HG03039 (cell line): Measurements from ENCODE around the gene ZNF878.

Experiments used
- ATAC-seq: cut with Tn5 transposase; IDR thresholded peaks from one replicate; pipeline ENCODE4 v1.9.1; 2021; ENCODE audit warnings: mild to moderate bottlenecking, moderate library complexity; ENCODE audit not compliant: unreplicated experiment

Gene ZNF878

DNA sequence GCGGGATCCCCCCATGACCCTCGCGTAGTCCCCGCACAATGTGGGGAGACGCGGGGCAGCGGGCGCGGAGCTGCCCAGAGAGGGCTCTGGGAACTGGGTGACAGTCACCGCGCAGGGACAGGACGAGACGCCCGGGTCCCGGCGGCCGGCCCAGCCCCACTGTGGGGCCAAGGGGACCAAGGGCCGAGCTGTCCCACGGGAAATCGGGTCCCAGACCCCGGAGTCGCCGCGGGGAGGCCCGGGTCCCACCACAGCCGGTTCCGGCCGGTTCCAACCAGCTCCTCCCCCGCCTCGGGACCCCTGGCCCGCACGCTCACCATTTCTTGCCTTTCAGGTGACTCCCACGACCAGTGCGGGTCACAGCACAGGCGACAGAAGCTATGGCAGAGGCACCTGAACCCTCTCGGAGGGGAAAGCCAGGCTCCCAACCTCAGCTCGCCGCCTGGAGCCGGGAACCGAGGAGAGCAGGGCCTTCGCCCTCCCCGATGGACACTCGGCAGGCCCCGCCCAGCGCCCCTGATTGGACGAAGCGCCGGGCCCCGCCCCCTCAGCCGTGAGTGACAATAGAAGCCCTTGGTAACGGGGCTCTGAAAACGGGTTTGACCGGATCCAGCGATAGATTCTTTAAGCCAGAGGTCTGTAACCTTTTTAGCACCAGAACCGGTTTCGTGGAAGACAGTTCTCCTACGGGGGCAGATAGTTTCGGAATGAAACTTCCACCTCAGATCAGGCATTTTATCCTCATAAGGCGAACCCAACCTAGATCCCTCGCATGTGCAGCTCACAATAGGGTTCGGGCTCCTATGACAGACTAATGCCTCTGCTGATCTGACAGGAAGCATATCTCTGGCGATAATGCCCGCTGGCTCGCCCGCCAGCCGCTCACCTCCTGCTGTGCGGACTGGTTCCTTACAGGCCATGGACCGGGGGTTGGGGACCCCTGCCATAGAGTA is 17.3 kb downstream of the ZNF878 start, which contains the start of gene ZNF433:
Gene ZNF433 (minus strand): TSS at position 460 of the 953 bp plus-strand sequence. CDS start 140 bp downstream, at position 320.
- peak; percentile 86 for ATAC-seq

DNA sequence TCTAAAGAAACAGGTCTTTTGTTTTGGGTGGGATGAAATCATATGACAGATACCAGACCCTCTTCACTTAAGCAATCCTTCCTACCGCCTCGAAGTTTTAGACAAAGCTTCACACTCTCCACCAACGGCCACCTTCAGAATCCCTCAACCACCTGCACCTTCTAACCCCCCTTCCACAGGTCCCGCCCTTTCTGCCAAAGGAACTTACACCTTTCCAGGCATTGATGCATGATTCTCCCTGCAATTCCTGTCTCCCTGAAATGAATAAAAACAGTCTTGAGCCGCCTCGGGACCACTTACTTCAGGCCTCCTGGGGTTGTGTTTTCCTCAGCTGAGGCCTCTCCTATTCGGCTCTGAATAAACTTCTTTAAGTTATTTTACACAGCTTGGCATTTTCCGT is 18.1 kb downstream of the ZNF878 start:
- no peak for ATAC-seq

DNA sequence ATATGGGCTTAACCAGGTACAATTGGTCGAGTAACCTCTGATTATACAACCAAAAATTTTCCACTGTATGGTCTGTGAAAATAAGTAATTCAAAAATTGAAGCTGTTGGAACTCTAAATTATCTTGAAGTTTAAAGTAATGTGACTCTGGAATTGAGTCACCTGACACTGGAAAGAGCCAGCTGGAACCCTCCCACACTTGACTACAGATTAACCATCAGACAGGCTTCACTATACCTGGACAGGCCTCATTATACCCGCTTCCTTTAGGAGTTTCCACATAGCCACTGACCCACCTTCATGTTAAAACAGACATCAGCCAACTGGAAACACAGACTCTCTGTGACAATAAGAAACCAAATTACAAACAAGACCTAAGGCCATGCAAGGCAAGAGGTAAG is 18.6 kb downstream of the ZNF878 start:
- ATAC-seq, result no peak

DNA sequence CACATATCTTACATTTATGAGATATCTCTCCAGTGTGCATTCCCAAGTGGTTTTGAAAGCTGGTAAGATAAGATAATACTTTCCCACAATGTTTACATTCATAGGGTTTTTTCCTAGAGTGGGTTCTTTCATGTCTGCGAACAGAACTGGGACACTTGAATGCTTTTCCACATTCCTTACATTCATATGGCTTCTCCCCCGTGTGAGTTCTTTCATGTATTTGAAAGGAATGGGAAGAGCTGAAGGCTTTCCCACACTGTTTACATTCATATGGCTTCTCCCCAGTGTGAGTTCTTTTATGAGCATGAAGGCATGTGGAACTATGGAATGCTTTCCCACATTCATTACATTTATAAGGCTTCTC is 37.0 kb downstream of the ZNF878 start:
- no peak for ATAC-seq

DNA sequence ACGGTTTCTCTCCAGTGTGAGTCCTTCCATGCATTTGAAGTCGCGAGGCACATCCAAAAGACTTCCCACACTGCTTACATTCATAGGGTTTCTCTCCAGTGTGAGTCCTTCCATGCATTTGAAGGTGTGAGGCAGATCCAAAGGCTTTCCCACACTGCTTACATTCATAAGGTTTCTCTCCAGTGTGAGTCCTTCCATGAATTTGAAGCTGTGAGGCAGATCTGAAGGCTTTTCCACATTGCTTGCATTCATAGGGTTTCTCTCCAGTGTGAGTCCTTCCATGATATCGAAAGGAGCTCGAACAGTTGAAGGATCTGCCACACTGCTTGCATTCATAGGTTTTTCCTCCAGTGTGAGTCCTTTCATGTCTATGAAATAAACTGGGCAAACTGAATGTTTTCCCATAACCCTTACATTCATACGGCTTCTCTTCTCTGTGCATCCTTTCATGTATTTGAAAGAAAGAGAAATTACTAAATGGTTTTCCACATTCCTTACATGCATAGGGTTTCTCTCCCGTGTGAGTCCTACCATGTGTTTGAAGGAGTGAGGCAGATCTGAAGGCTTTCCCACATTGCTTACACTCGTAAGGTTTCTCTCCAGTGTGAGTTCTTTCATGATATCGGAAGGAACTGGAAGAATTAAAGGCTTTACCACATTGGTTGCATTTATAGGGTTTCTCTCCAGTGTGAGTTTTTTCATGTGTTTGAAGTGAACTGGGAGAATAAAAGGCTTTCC is 37.6 kb downstream of the ZNF878 start:
- ATAC-seq, result no peak

DNA sequence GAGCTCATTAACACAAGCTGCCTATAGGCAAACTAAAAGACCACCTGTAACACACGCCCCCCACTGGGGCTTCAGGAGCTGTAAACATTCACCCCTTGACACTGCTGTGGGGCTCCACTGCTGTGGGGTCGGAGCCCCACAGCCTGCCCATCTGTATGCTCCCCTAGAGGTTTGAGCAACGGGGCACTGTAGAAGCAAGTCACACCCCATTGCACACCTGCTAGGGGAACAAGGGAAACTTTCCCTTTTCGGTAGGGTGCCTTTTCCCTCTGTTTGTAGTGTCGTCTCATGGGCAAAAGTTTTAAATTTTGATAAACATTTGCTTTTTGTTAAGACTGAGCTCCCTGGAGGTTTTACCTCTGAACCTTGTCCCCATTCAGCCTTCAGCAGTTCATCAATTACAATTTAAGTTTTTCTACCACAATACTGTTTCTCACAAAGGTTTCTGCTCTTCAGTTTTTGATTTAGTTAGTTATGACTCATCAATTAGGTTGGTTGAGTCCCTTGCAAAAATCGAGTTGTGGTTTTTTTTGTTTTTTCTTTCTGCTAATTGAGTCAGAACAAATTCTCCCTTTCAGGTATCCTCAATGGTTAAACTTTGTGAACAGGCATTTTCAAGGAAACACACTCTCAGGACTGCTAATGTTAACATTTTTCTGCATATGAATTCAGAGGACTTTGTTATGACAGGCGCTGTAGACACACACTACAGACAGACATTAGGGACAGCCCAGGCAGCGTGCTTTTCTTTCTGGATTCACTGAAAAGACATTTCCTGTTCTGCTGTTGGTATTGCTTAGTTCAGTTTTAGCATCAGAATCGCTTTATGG is 52.4 kb downstream of the ZNF878 start:
- ATAC-seq, result no peak

DNA sequence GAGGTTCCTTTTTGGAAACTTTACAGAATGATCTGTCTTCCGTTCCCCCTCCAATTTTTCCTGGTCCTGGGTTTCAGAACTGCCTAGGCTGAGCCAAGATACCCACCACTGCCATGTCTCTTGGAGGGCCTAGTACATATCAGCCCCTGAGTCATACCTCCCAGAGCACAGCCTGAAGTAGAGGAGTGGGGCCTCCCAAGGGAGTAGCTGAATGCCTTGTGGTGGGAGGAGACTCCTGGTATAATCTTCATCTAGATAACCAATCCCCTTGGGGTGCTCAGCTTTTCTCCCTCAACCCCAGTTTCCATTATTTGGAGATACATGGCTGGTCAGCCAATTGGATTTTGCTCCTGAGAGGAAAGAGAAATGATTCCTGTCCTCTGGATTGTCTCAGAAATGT is 57.6 kb downstream of the ZNF878 start:
- ATAC-seq, result no peak
